ENCODE measurements around the gene MUC21. TPM values are rescaled to one million over a fixed set of nuclear protein-coding genes. Genes with fewer than 3 reads are reported as not detected.

MUC21 gene
- total RNA-seq, 1 experiment from 2014 or later, result not detected

DNA sequence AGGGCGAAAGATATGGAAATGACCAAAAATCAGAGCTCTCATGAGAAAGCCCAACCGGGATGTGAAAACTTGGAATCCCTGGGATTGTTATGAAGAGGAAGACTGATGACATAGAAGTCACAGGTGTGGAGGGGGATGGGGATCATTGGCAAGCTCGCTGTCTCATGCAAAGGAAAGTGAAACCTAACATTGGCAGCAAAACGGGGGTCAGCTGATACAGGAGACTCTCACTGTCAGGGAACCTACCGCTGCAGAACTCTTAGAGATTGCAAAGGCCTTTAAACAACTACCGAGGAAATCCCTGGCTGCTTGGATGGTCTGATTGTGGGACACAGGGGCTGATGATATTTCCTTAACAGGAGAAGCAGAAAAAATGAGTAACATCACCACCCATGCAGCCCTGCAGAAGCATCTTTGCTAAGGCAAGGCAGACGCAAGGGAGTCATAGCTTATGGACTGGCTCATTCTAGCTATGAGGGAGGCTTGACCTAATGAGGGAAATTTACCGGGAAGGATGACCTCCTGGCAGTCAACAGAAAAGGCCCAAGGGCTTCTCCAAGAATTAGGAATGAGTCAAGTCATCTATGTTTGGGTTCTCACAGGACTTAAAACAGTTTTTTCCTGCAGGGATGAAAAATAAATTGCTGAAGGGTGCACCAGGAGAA is 7.0 kb downstream of the MUC21 start:
- BruUV-seq (replicated peaks), result no TSS peak
- intact Hi-C loops (cut with micrococcal nuclease), result no loop called here
- Histone ChIP-seq H3K9me3 (ENCODE audit: low read length) (no peaks in the 10 kb centered on the region), H3K4me1 (ENCODE audit: insufficient read depth, low read length) (no peaks in the 10 kb centered on the region), H3K27me3 (ENCODE audit: low read length) (no peaks in the 10 kb centered on the region), H3K9me2 (replicated peaks; ENCODE audit: low read length) (no peaks in the 10 kb centered on the region), H2AFZ (ENCODE audit: low read length) (no peak overlapping the region), H3K4me3 (ENCODE audit: low read length) (no peak overlapping the region), H3K27ac (ENCODE audit: low read length) (no peak overlapping the region), H3K36me3 (ENCODE audit: low read depth, low read length) (no peaks in the 10 kb centered on the region), H3K4me2 (ENCODE audit: low read length) (no peak overlapping the region), H4K20me1 (ENCODE audit: low read length) (no peaks in the 10 kb centered on the region), H3K9ac (ENCODE audit: low read length) (no peak overlapping the region), H3K79me2 (ENCODE audit: low read length) (no peaks in the 10 kb centered on the region), H3F3A (ENCODE audit: low read length, unreplicated experiment) (no peaks in the 10 kb centered on the region)
- CTCF ChIA-PET, result interaction anchor here (0.6 kb wide), 1 partner anchor 108 kb away, joined by 3 read pairs; no protein-coding TSS in a partner anchor
- POLR2A ChIA-PET (ENCODE audit: unreplicated experiment), result no interaction called here
- DNase-seq, result no peak
- no peak for TF ChIP-seq EZH2phosphoT487 (IDR thresholded peaks at IDR 0.05; ENCODE audit: borderline replicate concordance, low read length)
- no peak for TF ChIP-seq EZH2 (IDR thresholded peaks at IDR 0.05; ENCODE audit: low read length, unreplicated experiment)
- TF ChIP-seq, protein P1, sequence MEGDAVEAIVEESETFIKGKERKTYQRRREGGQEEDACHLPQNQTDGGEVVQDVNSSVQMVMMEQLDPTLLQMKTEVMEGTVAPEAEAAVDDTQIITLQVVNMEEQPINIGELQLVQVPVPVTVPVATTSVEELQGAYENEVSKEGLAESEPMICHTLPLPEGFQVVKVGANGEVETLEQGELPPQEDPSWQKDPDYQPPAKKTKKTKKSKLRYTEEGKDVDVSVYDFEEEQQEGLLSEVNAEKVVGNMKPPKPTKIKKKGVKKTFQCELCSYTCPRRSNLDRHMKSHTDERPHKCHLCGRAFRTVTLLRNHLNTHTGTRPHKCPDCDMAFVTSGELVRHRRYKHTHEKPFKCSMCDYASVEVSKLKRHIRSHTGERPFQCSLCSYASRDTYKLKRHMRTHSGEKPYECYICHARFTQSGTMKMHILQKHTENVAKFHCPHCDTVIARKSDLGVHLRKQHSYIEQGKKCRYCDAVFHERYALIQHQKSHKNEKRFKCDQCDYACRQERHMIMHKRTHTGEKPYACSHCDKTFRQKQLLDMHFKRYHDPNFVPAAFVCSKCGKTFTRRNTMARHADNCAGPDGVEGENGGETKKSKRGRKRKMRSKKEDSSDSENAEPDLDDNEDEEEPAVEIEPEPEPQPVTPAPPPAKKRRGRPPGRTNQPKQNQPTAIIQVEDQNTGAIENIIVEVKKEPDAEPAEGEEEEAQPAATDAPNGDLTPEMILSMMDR (conservative IDR thresholded peaks at IDR 0.05; ENCODE audit: low read depth, low read length), result no peak
- ATAC-seq, result no peak

DNA sequence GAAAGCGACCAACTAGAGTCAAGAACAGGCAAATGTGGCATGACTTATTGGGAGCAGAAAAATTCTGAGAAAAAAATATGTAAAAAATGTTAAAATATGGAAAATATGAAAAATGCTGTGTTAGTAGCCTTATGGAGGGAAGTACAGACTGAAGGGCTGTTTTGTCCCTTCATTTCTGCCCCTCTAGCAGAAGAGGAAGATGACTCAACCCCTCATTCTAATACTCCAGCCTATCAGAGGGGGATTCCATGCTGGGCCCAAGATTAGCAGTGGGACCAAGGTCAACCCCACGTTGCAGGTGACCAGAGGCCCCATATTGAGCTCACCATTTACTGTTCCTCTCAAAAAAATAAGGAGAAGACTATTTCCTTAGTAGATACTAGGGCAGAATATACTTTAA is 8.4 kb downstream of the MUC21 start:
- ATAC-seq (no peak), DNase-seq (no peak)
- H3K4me1 ChIP-seq (ENCODE audit: insufficient read depth, low read length), result no peaks in the 10 kb centered on the region
- POLR2A ChIA-PET (ENCODE audit: unreplicated experiment), result no interaction called here
- CTCF ChIA-PET, result no interaction called here
- no peak overlapping the region for H3K4me3 ChIP-seq (ENCODE audit: low read length)
- intact Hi-C loops (cut with micrococcal nuclease), result no loop called here
- BruUV-seq (replicated peaks), result no TSS peak
- no peaks in the 10 kb centered on the region for H3K9me3 ChIP-seq (ENCODE audit: low read length)
- H3K4me2 ChIP-seq (ENCODE audit: low read length), result no peak overlapping the region
- no peak overlapping the region for H3K9ac ChIP-seq (ENCODE audit: low read length)
- no peaks in the 10 kb centered on the region for H3K36me3 ChIP-seq (ENCODE audit: low read depth, low read length)
- no peaks in the 10 kb centered on the region for H4K20me1 ChIP-seq (ENCODE audit: low read length)
- no peaks in the 10 kb centered on the region for H3K9me2 ChIP-seq (replicated peaks; ENCODE audit: low read length)
- TF ChIP-seq, protein P1 (conservative IDR thresholded peaks at IDR 0.05; ENCODE audit: low read depth, low read length), result no peak
- TF ChIP-seq EZH2phosphoT487 (IDR thresholded peaks at IDR 0.05; ENCODE audit: borderline replicate concordance, low read length) (no peak), EZH2 (IDR thresholded peaks at IDR 0.05; ENCODE audit: low read length, unreplicated experiment) (no peak)
- no peak overlapping the region for H2AFZ ChIP-seq (ENCODE audit: low read length)
- no peak overlapping the region for H3K27ac ChIP-seq (ENCODE audit: low read length)
- no peaks in the 10 kb centered on the region for H3K79me2 ChIP-seq (ENCODE audit: low read length)
- no peaks in the 10 kb centered on the region for H3F3A ChIP-seq (ENCODE audit: low read length, unreplicated experiment)
- H3K27me3 ChIP-seq (ENCODE audit: low read length), result no peaks in the 10 kb centered on the region

DNA sequence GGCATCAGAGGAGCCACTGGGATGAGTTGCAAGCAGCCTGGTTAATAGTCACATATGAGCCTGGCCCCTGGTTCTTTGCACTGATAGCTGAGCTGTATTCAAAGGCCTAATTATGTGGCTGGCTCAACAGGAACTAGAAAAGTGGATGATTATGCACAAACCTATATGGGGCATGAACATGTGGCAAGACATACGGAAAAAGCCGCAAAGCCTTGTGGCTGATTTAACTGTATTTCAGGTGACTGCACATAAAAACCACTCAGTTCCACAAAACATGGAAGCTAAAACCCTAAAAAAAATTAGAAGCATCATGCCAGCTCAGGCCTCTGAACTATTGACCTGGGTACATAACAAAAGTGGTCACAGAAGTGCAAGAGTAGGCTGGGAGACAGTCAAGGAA is 13.8 kb downstream of the MUC21 start:
- Histone ChIP-seq H3K9me3 (ENCODE audit: low read length) (no peaks in the 10 kb centered on the region), H3K9me2 (replicated peaks; ENCODE audit: low read length) (no peaks in the 10 kb centered on the region), H2AFZ (ENCODE audit: low read length) (no peak overlapping the region), H3F3A (ENCODE audit: low read length, unreplicated experiment) (no peaks in the 10 kb centered on the region), H3K27me3 (ENCODE audit: low read length) (no peaks in the 10 kb centered on the region), H3K79me2 (ENCODE audit: low read length) (no peaks in the 10 kb centered on the region), H3K4me2 (ENCODE audit: low read length) (no peak overlapping the region), H3K4me3 (ENCODE audit: low read length) (no peak overlapping the region), H3K9ac (ENCODE audit: low read length) (no peak overlapping the region), H3K27ac (ENCODE audit: low read length) (no peak overlapping the region), H4K20me1 (ENCODE audit: low read length) (no peaks in the 10 kb centered on the region), H3K36me3 (ENCODE audit: low read depth, low read length) (no peaks in the 10 kb centered on the region), H3K4me1 (ENCODE audit: insufficient read depth, low read length) (peaks cover 18% of the 10 kb centered on the region)
- BruUV-seq (replicated peaks), result no TSS peak
- TF ChIP-seq, protein P1 (conservative IDR thresholded peaks at IDR 0.05; ENCODE audit: low read depth, low read length), result no peak
- no peak for TF ChIP-seq EZH2phosphoT487 (IDR thresholded peaks at IDR 0.05; ENCODE audit: borderline replicate concordance, low read length)
- ATAC-seq, result no peak
- DNase-seq, result no peak
- ChIA-PET POLR2A (ENCODE audit: unreplicated experiment) (no interaction called here), CTCF (no interaction called here)
- intact Hi-C loops (cut with micrococcal nuclease), result no loop called here

Data from PC-3 (cell line).